ENCODE data around the gene PERM1. TPM values are rescaled to one million over a fixed set of nuclear protein-coding genes. Genes with fewer than 3 reads are reported as not detected.

The PERM1 gene
- total and polyA plus RNA-seq, 2 of the 13 experiments (the other 11 are each of a cell fraction or from before 2014, with no cell fraction given), result 0.04 to 0.29 TPM

DNA sequence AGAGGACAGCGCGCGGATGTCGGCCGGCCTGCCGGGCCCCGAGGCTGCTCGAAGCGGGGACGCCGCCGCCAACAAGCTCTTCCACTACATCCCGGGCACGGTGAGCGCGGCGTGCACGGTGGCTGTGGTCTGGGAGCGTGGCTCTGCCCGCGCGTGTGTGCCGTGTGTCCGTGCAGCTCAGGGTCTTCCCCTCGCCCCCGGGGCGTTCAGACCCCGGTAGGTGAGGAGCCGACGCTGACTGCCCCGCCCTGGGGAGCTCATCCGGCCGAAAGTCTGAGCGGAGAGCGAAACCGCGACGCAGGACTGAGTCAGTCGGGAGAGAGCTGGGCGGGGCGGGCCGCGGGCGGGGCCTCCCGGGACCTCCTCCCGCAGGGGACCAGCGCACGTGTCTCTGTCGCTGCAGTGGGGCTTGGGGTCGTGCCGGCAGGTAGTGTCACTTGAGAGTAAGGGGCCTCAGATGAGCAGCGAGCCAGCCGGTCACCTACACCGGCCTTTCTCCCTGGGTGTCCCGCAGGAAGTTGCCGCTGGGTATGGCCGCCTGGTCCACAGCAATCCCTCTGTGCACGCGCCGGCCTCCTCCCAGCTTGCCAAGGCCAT is 15.1 kb downstream of the PERM1 start (continued):
- TF ChIP-seq, protein P1, sequence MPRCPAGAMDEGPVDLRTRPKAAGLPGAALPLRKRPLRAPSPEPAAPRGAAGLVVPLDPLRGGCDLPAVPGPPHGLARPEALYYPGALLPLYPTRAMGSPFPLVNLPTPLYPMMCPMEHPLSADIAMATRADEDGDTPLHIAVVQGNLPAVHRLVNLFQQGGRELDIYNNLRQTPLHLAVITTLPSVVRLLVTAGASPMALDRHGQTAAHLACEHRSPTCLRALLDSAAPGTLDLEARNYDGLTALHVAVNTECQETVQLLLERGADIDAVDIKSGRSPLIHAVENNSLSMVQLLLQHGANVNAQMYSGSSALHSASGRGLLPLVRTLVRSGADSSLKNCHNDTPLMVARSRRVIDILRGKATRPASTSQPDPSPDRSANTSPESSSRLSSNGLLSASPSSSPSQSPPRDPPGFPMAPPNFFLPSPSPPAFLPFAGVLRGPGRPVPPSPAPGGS (CRISPR knock-in tag; IDR thresholded peaks at IDR 0.05), result peak; percentile 66; the same call in 1 of the 2 replicates
- TF ChIP-seq, protein P2, sequence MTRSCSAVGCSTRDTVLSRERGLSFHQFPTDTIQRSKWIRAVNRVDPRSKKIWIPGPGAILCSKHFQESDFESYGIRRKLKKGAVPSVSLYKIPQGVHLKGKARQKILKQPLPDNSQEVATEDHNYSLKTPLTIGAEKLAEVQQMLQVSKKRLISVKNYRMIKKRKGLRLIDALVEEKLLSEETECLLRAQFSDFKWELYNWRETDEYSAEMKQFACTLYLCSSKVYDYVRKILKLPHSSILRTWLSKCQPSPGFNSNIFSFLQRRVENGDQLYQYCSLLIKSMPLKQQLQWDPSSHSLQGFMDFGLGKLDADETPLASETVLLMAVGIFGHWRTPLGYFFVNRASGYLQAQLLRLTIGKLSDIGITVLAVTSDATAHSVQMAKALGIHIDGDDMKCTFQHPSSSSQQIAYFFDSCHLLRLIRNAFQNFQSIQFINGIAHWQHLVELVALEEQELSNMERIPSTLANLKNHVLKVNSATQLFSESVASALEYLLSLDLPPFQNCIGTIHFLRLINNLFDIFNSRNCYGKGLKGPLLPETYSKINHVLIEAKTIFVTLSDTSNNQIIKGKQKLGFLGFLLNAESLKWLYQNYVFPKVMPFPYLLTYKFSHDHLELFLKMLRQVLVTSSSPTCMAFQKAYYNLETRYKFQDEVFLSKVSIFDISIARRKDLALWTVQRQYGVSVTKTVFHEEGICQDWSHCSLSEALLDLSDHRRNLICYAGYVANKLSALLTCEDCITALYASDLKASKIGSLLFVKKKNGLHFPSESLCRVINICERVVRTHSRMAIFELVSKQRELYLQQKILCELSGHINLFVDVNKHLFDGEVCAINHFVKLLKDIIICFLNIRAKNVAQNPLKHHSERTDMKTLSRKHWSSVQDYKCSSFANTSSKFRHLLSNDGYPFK (CRISPR knock-in tag; IDR thresholded peaks at IDR 0.05; ENCODE audit: borderline replicate concordance), result peak; percentile 20; the same call in 1 of the 2 replicates
- TF ChIP-seq SUZ12 (IDR thresholded peaks at IDR 0.05; ENCODE audit: low read depth, low read length) (no peak; the same call in 1 of the 2 replicates), HOXA3 (CRISPR knock-in tag; IDR thresholded peaks at IDR 0.05) (peak; percentile 68), KLF15 (CRISPR knock-in tag; IDR thresholded peaks at IDR 0.05; ENCODE audit: borderline replicate concordance) (no peak), CBFB (CRISPR knock-in tag; IDR thresholded peaks at IDR 0.05) (0 out of 2 replicates have a peak, but pooled peaks have one; percentile 48), UBTF (CRISPR knock-in tag; IDR thresholded peaks at IDR 0.05) (peak; percentile 75), SPEN (CRISPR knock-in tag; IDR thresholded peaks at IDR 0.05; ENCODE audit: low read depth) (peak; percentile 45), SIN3A (IDR thresholded peaks at IDR 0.05; ENCODE audit: borderline replicate concordance, low read depth, low read length) (no peak), ZC3H13 (CRISPR knock-in tag; IDR thresholded peaks at IDR 0.05) (0 out of 2 replicates have a peak, but pooled peaks have one; percentile 63), ZSCAN21 (CRISPR knock-in tag; IDR thresholded peaks at IDR 0.05; ENCODE audit: borderline replicate concordance) (0 out of 2 replicates have a peak, but pooled peaks have one; percentile 18), KAT7 (CRISPR knock-in tag; IDR thresholded peaks at IDR 0.05; ENCODE audit: borderline replicate concordance) (peak; percentile 71; the same call in 1 of the 2 replicates), NAIF1 (CRISPR knock-in tag; IDR thresholded peaks at IDR 0.05; ENCODE audit: borderline replicate concordance) (no peak), ZMYM3 (CRISPR knock-in tag; IDR thresholded peaks at IDR 0.05) (no peak), ZNF720 (CRISPR knock-in tag; IDR thresholded peaks at IDR 0.05) (no peak), KLF16 (CRISPR knock-in tag; IDR thresholded peaks at IDR 0.05) (no peak)
- TF ChIP-seq, protein P3, sequence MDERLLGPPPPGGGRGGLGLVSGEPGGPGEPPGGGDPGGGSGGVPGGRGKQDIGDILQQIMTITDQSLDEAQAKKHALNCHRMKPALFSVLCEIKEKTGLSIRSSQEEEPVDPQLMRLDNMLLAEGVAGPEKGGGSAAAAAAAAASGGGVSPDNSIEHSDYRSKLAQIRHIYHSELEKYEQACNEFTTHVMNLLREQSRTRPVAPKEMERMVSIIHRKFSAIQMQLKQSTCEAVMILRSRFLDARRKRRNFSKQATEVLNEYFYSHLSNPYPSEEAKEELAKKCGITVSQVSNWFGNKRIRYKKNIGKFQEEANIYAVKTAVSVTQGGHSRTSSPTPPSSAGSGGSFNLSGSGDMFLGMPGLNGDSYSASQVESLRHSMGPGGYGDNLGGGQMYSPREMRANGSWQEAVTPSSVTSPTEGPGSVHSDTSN (CRISPR knock-in tag; IDR thresholded peaks at IDR 0.05), result no peak
- TF ChIP-seq, protein P4, sequence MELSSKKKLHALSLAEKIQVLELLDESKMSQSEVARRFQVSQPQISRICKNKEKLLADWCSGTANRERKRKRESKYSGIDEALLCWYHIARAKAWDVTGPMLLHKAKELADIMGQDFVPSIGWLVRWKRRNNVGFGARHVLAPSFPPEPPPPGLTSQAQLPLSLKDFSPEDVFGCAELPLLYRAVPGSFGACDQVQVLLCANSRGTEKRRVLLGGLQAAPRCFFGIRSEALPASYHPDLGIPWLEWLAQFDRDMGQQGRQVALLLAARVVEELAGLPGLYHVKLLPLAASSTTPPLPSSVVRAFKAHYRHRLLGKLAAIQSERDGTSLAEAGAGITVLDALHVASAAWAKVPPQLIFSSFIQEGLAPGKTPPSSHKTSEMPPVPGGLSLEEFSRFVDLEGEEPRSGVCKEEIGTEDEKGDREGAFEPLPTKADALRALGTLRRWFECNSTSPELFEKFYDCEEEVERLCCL (CRISPR knock-in tag; IDR thresholded peaks at IDR 0.05; ENCODE audit: borderline replicate concordance), result 0 out of 2 replicates have a peak, but pooled peaks have one; percentile 55
